Naive thymus-derived CD4-positive, alpha-beta T cell (primary cell): ENCODE measurements around the gene NKPD1. TPM values are rescaled to one million over a fixed set of nuclear protein-coding genes. Genes with fewer than 3 reads are reported as not detected.

Source experiments
- ATAC-seq: fragments of 150-1000 bp; cut with Tn5 transposase; 2 replicates; pipeline ENCODE4 v1.10.0; 2021; ENCODE audit warnings: mild to moderate bottlenecking, moderate library complexity
- CTCF ChIA-PET: fragments of 350-600 bp; sonication (Branson Sonifier 250); formaldehyde crosslinking; loops from one replicate; lab custom pipeline; 2021; ENCODE audit warnings: antibody characterized with exemption; lab: Charles Lee
- POLR2A ChIA-PET: fragments of 350-600 bp; sonication (Branson Sonifier 250); formaldehyde crosslinking; loops from one replicate; lab custom pipeline; 2021; ENCODE audit warnings: antibody characterized with exemption, inconsistent platforms; lab: Charles Lee
- DNase-seq, 9 donors: peaks; one replicate each; pipeline versions ENCODE4 v3.0.0 to v3.0.0-alpha.2; 2020 to 2022; ENCODE audit warnings: mixed read lengths in 1 of 9
- H3K27ac ChIP-seq: one replicate; pipeline ENCODE4 v1.7.0; 2013; ENCODE audit warnings: mild to moderate bottlenecking, low read depth, low read length, moderate library complexity
- H3K27me3 ChIP-seq, 2 donors: one replicate each; pipeline ENCODE4 v1.7.0; 2013; ENCODE audit warnings: low read length in 2 of 2, mild to moderate bottlenecking in 2 of 2, moderate library complexity in 2 of 2; ENCODE audit not compliant: control insufficient read depth in 2 of 2, insufficient read depth in 2 of 2
- H3K36me3 ChIP-seq, 3 experiments: 1 replicate in 2 of 3; 2 replicates in 1 of 3; pipeline ENCODE4 v1.7.0; 2013; ENCODE audit warnings: low read length in 3 of 3, mild to moderate bottlenecking in 3 of 3, moderate library complexity in 1 of 3; ENCODE audit not compliant: insufficient read depth in 3 of 3, control insufficient read depth in 2 of 3
- H3K4me1 ChIP-seq, 2 donors: one replicate each; pipeline ENCODE4 v1.7.0; 2013; ENCODE audit warnings: low read length in 2 of 2, mild to moderate bottlenecking in 2 of 2, moderate library complexity in 1 of 2; ENCODE audit not compliant: control insufficient read depth in 2 of 2, insufficient read depth in 2 of 2
- H3K4me3 ChIP-seq: 2 replicates; pipeline ENCODE4 v1.7.0; 2013; ENCODE audit warnings: mild to moderate bottlenecking, low read length
- H3K9me3 ChIP-seq, 3 experiments: 1 replicate in 2 of 3; 2 replicates in 1 of 3; pipeline ENCODE4 v1.7.0; 2013; ENCODE audit warnings: low read length in 3 of 3; ENCODE audit not compliant: control insufficient read depth in 2 of 3
- H3K27ac Mint-ChIP-seq, 9 donors: one replicate each; pipeline ENCODE4 v1.8.0; 2020 to 2022; ENCODE audit warnings: mixed read lengths in 9 of 9, mild to moderate bottlenecking in 8 of 9, moderate library complexity in 5 of 9, inconsistent platforms in 2 of 9
- H3K27me3 Mint-ChIP-seq, 5 donors: one replicate each; pipeline ENCODE4 v1.8.0; 2021 to 2022; ENCODE audit warnings: mixed read lengths in 5 of 5, mild to moderate bottlenecking in 1 of 5
- H3K36me3 Mint-ChIP-seq, 5 donors: one replicate each; pipeline ENCODE4 v1.8.0; 2020 to 2022; ENCODE audit warnings: mixed read lengths in 5 of 5, mild to moderate bottlenecking in 3 of 5, inconsistent platforms in 1 of 5
- H3K4me1 Mint-ChIP-seq, 7 donors: one replicate each; pipeline ENCODE4 v1.8.0; 2020 to 2022; ENCODE audit warnings: mixed read lengths in 7 of 7, mild to moderate bottlenecking in 3 of 7, inconsistent platforms in 1 of 7
- H3K4me3 Mint-ChIP-seq, 10 donors: one replicate each; pipeline ENCODE4 v1.8.0; 2020 to 2022; ENCODE audit warnings: mild to moderate bottlenecking in 10 of 10, mixed read lengths in 10 of 10, moderate library complexity in 6 of 10, inconsistent platforms in 2 of 10
- H3K9me3 Mint-ChIP-seq, 11 donors: one replicate each; pipeline ENCODE4 v1.8.0; 2020 to 2022; ENCODE audit warnings: mixed read lengths in 11 of 11, mild to moderate bottlenecking in 4 of 11, inconsistent platforms in 1 of 11, moderate library complexity in 1 of 11
- intact Hi-C, 2 donors: fragments of 100-400 bp; cut with micrococcal nuclease; formaldehyde crosslinking; loops; one replicate each; pipeline ENCODE4 v1.15.1; 2023
- polyA plus RNA-seq, 2 donors: library from polyadenylated mRNA; unstranded; fragments of 300-500 nt; fragmentation: Illumina TruSeq; gene quantifications; one replicate each; pipeline ENCODE4 v1.2.3, GENCODE V29; 2021
- total RNA-seq, 6 experiments: library from RNA in 5 of 6; stranded (reverse) in 5 of 6; gene quantifications; 1 replicate in 5 of 6; 2 replicates in 1 of 6; pipeline ENCODE4 v1.2.3 and lab custom pipeline; 2021 to 2026

Gene NKPD1
- total and polyA plus RNA-seq, 7 experiments from 2014 or later: 0.07 to 1.2 (median 0.68) TPM

GRCh38 chr19:45125360-45125759 lies 35.4 kb downstream of the NKPD1 start:
- DNase-seq (no peak), ATAC-seq (no peak)
- POLR2A ChIA-PET: interaction anchor here (0.8 kb wide), 1 partner anchor 33 kb away, joined by 4 read pairs; the partner anchor contains the start of gene PPP1R37
- no peaks in the 10 kb centered on the region for H3K36me3 Mint-ChIP-seq
- H3K9me3 Mint-ChIP-seq: no peaks in the 10 kb centered on the region
- H3K9me3 ChIP-seq: no peaks in the 10 kb centered on the region
- H3K27me3 Mint-ChIP-seq: no peaks in the 10 kb centered on the region
- intact Hi-C loops: loop anchor here in 1 of 2 donors (5.0 kb wide), 1 partner anchor 33 kb away; the partner anchor contains the start of gene PPP1R37
- H3K4me1 ChIP-seq: peaks cover 4 to 10% of the 10 kb centered on the region in 2 donors
- H3K36me3 ChIP-seq: peaks cover 0 to 7% (median 0%) of the 10 kb centered on the region in 3 experiments
- H3K4me3 Mint-ChIP-seq: no peak overlapping the region
- H3K27ac Mint-ChIP-seq: no peak overlapping the region
- peaks cover 16 to 46% (median 31%) of the 10 kb centered on the region in 7 donors for H3K4me1 Mint-ChIP-seq
- no peaks in the 10 kb centered on the region for H3K27me3 ChIP-seq
- no peak overlapping the region for H3K27ac ChIP-seq
- CTCF ChIA-PET: interaction anchor here (0.6 to 2.8 kb wide), 6 partner anchors 22 to 149 kb away, joined by 3 to 17 read pairs (median 3); no protein-coding TSS in a partner anchor
- H3K4me3 ChIP-seq: no peak overlapping the region

- peak overlapping the region in 4 of 9 donors; percentile 33 to 90 (median 68) for H3K27ac Mint-ChIP-seq
- H3K36me3 Mint-ChIP-seq: no peaks in the 10 kb centered on the region
- H3K9me3 Mint-ChIP-seq: no peaks in the 10 kb centered on the region
- Histone ChIP-seq H3K4me3 (no peak overlapping the region), H3K27ac (no peak overlapping the region), H3K9me3 (no peaks in the 10 kb centered on the region), H3K36me3 (peaks cover 0 to 6% (median 0%) of the 10 kb centered on the region in 3 experiments), H3K27me3 (no peaks in the 10 kb centered on the region), H3K4me1 (peaks cover 4 to 16% of the 10 kb centered on the region in 2 donors)
- peaks cover 16 to 58% (median 38%) of the 10 kb centered on the region in 7 donors for H3K4me1 Mint-ChIP-seq
- intact Hi-C loops: no loop called here
- H3K27me3 Mint-ChIP-seq: no peaks in the 10 kb centered on the region
- CTCF ChIA-PET: no interaction called here
- POLR2A ChIA-PET: interaction anchor here (1.0 kb wide), 1 partner anchor 11 kb away, joined by 3 read pairs; no protein-coding TSS in a partner anchor
- ATAC-seq (no peak), DNase-seq (no peak)
- H3K4me3 Mint-ChIP-seq: no peak overlapping the region
Observed at GRCh38 chr19:45124021-45124420, 36.8 kb downstream of the NKPD1 start.

GRCh38 chr19:45123440-45123850 lies 37.3 kb downstream of the NKPD1 start:
- no peaks in the 10 kb centered on the region for H3K27me3 ChIP-seq
- intact Hi-C loops: no loop called here
- H3K9me3 Mint-ChIP-seq: no peaks in the 10 kb centered on the region
- DNase-seq: no peak
- CTCF ChIA-PET: no interaction called here
- no peaks in the 10 kb centered on the region for H3K9me3 ChIP-seq
- no peak for ATAC-seq
- H3K27me3 Mint-ChIP-seq: no peaks in the 10 kb centered on the region
- H3K4me1 ChIP-seq: peaks cover 4 to 19% of the 10 kb centered on the region in 2 donors
- no peak overlapping the region for H3K4me3 Mint-ChIP-seq
- no peak overlapping the region for H3K4me3 ChIP-seq
- POLR2A ChIA-PET: no interaction called here
- H3K36me3 Mint-ChIP-seq: no peaks in the 10 kb centered on the region
- no peak overlapping the region for H3K27ac ChIP-seq
- no peaks in the 10 kb centered on the region for H3K36me3 ChIP-seq
- H3K4me1 Mint-ChIP-seq: peaks cover 15 to 63% (median 43%) of the 10 kb centered on the region in 7 donors
- peak overlapping the region in 3 of 9 donors; percentile 65 to 90 (median 71) for H3K27ac Mint-ChIP-seq

GRCh38 chr19:45122832-45123231 lies 38.0 kb downstream of the NKPD1 start:
- Histone ChIP-seq H3K27me3 (no peaks in the 10 kb centered on the region), H3K9me3 (no peaks in the 10 kb centered on the region), H3K4me1 (peaks cover 4 to 25% of the 10 kb centered on the region in 2 donors), H3K4me3 (no peak overlapping the region), H3K27ac (no peak overlapping the region), H3K36me3 (no peaks in the 10 kb centered on the region)
- DNase-seq (no peak), ATAC-seq (no peak)
- Mint-ChIP-seq H3K4me1 (peaks cover 16 to 70% (median 45%) of the 10 kb centered on the region in 7 donors), H3K27ac (peak overlapping the region in 1 of 9 donors; percentile 5), H3K4me3 (no peak overlapping the region), H3K9me3 (no peaks in the 10 kb centered on the region), H3K36me3 (no peaks in the 10 kb centered on the region), H3K27me3 (no peaks in the 10 kb centered on the region)
- CTCF ChIA-PET: no interaction called here
- POLR2A ChIA-PET: no interaction called here
- intact Hi-C loops: no loop called here

GRCh38 chr19:45121827-45122345 lies 38.9 kb downstream of the NKPD1 start:
- ChIA-PET POLR2A (no interaction called here), CTCF (no interaction called here)
- Mint-ChIP-seq H3K27me3 (no peaks in the 10 kb centered on the region), H3K4me3 (peak overlapping the region in 1 of 10 donors; percentile 17), H3K36me3 (no peaks in the 10 kb centered on the region), H3K9me3 (no peaks in the 10 kb centered on the region), H3K4me1 (peaks cover 18 to 79% (median 52%) of the 10 kb centered on the region in 7 donors), H3K27ac (peak overlapping the region in 6 of 9 donors; percentile 5 to 78 (median 42))
- no peaks in the 10 kb centered on the region for H3K27me3 ChIP-seq
- intact Hi-C loops: no loop called here
- no peak overlapping the region for H3K27ac ChIP-seq
- no peaks in the 10 kb centered on the region for H3K9me3 ChIP-seq
- peaks cover 10 to 34% of the 10 kb centered on the region in 2 donors for H3K4me1 ChIP-seq
- no peaks in the 10 kb centered on the region for H3K36me3 ChIP-seq
- no peak overlapping the region for H3K4me3 ChIP-seq
- DNase-seq (no peak), ATAC-seq (no peak)

- Mint-ChIP-seq H3K27ac (peak overlapping the region in 3 of 9 donors; percentile 65 to 77 (median 68)), H3K9me3 (no peaks in the 10 kb centered on the region), H3K4me1 (peaks cover 30 to 86% (median 72%) of the 10 kb centered on the region in 7 donors), H3K27me3 (no peaks in the 10 kb centered on the region), H3K36me3 (peaks cover 0 to 3% (median 0%) of the 10 kb centered on the region in 5 donors), H3K4me3 (peak overlapping the region in 7 of 10 donors; percentile 21 to 85 (median 79))
- H3K36me3 ChIP-seq: no peaks in the 10 kb centered on the region
- intact Hi-C loops: no loop called here
- H3K4me1 ChIP-seq: peaks cover 9 to 42% of the 10 kb centered on the region in 2 donors
- ATAC-seq (no peak), DNase-seq (no peak)
- H3K27me3 ChIP-seq: no peaks in the 10 kb centered on the region
- CTCF ChIA-PET: interaction anchor here (0.7 kb wide), 1 partner anchor 75 kb away, joined by 3 read pairs; no protein-coding TSS in a partner anchor
- H3K27ac ChIP-seq: no peak overlapping the region
- POLR2A ChIA-PET: interaction anchor here (0.9 kb wide), 1 partner anchor 16 kb away, joined by 3 read pairs; no protein-coding TSS in a partner anchor
- no peak overlapping the region for H3K4me3 ChIP-seq
- no peaks in the 10 kb centered on the region for H3K9me3 ChIP-seq
Observed at GRCh38 chr19:45119582-45119981, 41.2 kb downstream of the NKPD1 start.
